Measurements from ENCODE around the gene COX5A. TPM values are rescaled to one million over a fixed set of nuclear protein-coding genes. Genes with fewer than 3 reads are reported as not detected.
"Not testable (repeated sequence)": the region's sequence is repeated elsewhere in the genome, so short reads cannot be mapped to it uniquely, and the experiment has no call there.

The COX5A gene
- total RNA-seq, 1 donor from 2014 or later: 138 TPM

GRCh38 chr15:74891469-74891868 is 46.4 kb downstream of the COX5A start:
- TF ChIP-seq, protein P1, sequence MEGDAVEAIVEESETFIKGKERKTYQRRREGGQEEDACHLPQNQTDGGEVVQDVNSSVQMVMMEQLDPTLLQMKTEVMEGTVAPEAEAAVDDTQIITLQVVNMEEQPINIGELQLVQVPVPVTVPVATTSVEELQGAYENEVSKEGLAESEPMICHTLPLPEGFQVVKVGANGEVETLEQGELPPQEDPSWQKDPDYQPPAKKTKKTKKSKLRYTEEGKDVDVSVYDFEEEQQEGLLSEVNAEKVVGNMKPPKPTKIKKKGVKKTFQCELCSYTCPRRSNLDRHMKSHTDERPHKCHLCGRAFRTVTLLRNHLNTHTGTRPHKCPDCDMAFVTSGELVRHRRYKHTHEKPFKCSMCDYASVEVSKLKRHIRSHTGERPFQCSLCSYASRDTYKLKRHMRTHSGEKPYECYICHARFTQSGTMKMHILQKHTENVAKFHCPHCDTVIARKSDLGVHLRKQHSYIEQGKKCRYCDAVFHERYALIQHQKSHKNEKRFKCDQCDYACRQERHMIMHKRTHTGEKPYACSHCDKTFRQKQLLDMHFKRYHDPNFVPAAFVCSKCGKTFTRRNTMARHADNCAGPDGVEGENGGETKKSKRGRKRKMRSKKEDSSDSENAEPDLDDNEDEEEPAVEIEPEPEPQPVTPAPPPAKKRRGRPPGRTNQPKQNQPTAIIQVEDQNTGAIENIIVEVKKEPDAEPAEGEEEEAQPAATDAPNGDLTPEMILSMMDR (IDR thresholded peaks at IDR 0.05): no peak
- no peak for DNase-seq
- intact Hi-C loops (cut with DNase I): no loop called here
- H3K4me3 ChIP-seq: no peak overlapping the region
- H3K27me3 ChIP-seq: no peaks in the 10 kb centered on the region
- no peaks in the 10 kb centered on the region for H3K9me3 ChIP-seq
- H3K36me3 ChIP-seq: peaks cover 9% of the 10 kb centered on the region
- no peak overlapping the region for H3K27ac ChIP-seq
- no peak for ATAC-seq
- peaks cover 15% of the 10 kb centered on the region for H3K4me1 ChIP-seq

DNA sequence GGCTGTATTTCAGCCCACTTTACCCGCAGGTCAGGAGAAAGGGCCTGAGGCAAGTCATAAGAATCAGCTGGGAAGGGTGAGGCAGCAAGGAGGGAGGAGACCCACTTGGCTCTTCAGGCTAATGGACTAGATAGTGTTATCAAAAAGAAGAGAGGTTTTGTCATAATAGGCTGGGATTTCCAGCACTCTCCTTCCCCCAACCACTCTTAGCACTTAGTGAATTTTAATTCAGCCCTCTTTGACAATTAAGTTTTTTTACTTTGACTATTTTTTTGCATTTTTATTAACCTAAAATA is 47.3 kb downstream of the COX5A start:
- DNase-seq (no peak), ATAC-seq (no peak)
- Histone ChIP-seq H3K4me3 (peak overlapping the region; percentile 92), H3K9me3 (no peaks in the 10 kb centered on the region), H3K27me3 (no peaks in the 10 kb centered on the region), H3K27ac (peak overlapping the region; percentile 73), H3K36me3 (peaks cover under 1% of the 10 kb centered on the region), H3K4me1 (peaks cover 15% of the 10 kb centered on the region)
- TF ChIP-seq, protein P1 (IDR thresholded peaks at IDR 0.05): no peak
- intact Hi-C loops (cut with DNase I): no loop called here

- Histone ChIP-seq H3K27ac (peak within 1 kb of the TSS; percentile 73), H3K4me3 (peak within 1 kb of the TSS; percentile 92), H3K27me3 (no peaks in the 10 kb centered on the region), H3K36me3 (no peaks in the 10 kb centered on the region), H3K4me1 (peaks cover 15% of the 10 kb centered on the region), H3K9me3 (no peaks in the 10 kb centered on the region)
- intact Hi-C loops (cut with DNase I): no loop called here
- TF ChIP-seq, protein P1 (IDR thresholded peaks at IDR 0.05): no peak
- peak; percentile 97 for ATAC-seq
- peak; percentile 94 for DNase-seq
Measured at GRCh38 chr15:74889883-74890664, 47.8 kb downstream of the COX5A start, which contains the start of gene MPI. TSS of gene MPI (plus strand) at chr15:74890042. CDS start at chr15:74890074, 32 bp downstream.

DNA sequence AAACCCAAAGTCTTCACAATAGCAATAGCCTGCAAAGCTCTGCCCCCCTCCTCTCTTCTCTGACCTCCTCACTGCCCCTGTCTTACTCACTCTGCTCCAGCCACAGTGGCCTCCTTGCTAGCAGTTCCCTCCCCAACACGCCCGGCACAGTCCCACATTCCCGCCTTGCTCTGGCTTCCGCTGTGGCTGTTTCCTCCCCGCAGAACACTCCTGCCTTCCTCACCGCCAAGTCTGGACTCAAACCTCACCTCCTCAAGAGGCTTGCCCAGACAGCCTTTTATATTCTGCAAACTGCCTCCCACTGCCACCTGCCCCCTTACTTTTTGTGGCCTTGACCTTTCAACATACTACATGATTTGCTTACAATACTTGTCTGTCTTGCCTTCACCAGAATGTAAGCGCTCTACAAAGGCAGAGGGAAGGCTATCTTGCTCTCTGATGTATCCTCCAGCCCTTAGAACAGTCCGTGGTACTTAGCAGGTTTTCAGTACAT is 48.4 kb downstream of the COX5A start:
- peak; percentile 60 for ATAC-seq
- H3K27ac ChIP-seq: peak overlapping the region; percentile 73
- DNase-seq: peak; percentile 73

DNA sequence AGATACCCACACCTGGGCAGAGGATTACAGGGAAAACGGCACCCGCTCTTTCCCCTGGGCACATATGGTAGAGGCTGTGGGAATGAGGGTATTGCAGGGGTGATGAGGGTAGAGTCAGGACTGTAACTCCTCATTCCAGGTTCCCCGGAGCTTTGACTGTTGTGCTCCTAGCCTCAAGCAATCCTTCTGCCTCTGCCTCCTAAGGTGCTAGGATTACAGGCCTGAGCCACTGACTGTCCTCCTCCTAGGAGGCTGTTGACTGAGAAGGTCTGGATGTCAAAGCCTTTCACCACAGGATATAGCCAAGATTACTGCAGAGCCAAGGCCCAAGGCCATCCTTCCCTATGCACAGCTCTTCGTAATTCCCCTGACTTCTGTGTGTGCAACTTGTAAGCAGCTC is 49.2 kb downstream of the COX5A start:
- TF ChIP-seq, protein P1 (IDR thresholded peaks at IDR 0.05): no peak
- no peak overlapping the region for H3K27ac ChIP-seq

More for the DNA sequence above, 48.4 kb downstream of the COX5A start:
- no peaks in the 10 kb centered on the region for H3K27me3 ChIP-seq
- no peaks in the 10 kb centered on the region for H3K9me3 ChIP-seq
- H3K36me3 ChIP-seq: no peaks in the 10 kb centered on the region
- H3K4me1 ChIP-seq: peaks cover 15% of the 10 kb centered on the region
- TF ChIP-seq, protein P1 (IDR thresholded peaks at IDR 0.05): no peak
- intact Hi-C loops (cut with DNase I): no loop called here
- peak overlapping the region; percentile 92 for H3K4me3 ChIP-seq

DNA sequence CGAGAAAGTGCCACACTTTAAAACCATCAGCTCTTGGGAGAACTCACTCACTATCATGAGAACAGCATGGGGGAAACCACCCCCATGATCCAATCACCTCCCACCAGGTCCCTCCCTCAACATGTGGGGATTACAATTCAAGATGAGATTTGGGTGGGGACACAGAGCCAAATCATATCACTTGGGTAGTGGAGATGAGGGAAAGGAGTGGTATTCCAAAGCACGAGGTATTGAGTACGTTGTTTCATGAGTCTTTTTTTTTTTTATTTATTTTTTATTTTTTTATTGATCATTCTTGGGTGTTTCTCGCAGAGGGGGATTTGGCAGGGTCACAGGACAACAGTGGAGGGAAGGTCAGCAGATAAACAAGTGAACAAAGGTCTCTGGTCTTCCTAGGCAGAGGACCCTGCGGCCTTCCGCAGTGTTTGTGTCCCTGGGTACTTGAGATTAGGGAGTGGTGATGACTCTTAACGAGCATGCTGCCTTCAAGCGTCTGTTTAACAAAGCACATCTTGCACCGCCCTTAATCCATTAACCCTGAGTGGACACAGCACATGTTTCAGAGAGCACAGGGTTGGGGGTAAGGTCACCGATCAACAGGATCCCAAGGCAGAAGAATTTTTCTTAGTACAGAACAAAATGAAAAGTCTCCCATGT is 50.2 kb downstream of the COX5A start:
- ATAC-seq; DNase-seq; H3K9me3 ChIP-seq; intact Hi-C loops (cut with DNase I); H3K36me3 ChIP-seq; H3K27me3 ChIP-seq; H3K4me3 ChIP-seq; H3K27ac ChIP-seq: not testable (repeated sequence)
- H3K4me1 ChIP-seq: peaks cover 15% of the 10 kb centered on the region

More for the DNA sequence above, 49.2 kb downstream of the COX5A start:
- Histone ChIP-seq H3K27me3 (no peaks in the 10 kb centered on the region), H3K4me3 (no peak overlapping the region), H3K4me1 (peaks cover 15% of the 10 kb centered on the region), H3K9me3 (no peaks in the 10 kb centered on the region), H3K36me3 (no peaks in the 10 kb centered on the region)
- intact Hi-C loops (cut with DNase I): no loop called here
- ATAC-seq (no peak), DNase-seq (no peak)
